ENCODE data around the gene CCL23.
A peak's percentile ranks its signal among the peaks of the same experiment; 100 is the strongest.
"Not testable (repeated sequence)": the region's sequence is repeated elsewhere in the genome, so short reads cannot be mapped to it uniquely, and the experiment has no call there.

Gene CCL23

DNA sequence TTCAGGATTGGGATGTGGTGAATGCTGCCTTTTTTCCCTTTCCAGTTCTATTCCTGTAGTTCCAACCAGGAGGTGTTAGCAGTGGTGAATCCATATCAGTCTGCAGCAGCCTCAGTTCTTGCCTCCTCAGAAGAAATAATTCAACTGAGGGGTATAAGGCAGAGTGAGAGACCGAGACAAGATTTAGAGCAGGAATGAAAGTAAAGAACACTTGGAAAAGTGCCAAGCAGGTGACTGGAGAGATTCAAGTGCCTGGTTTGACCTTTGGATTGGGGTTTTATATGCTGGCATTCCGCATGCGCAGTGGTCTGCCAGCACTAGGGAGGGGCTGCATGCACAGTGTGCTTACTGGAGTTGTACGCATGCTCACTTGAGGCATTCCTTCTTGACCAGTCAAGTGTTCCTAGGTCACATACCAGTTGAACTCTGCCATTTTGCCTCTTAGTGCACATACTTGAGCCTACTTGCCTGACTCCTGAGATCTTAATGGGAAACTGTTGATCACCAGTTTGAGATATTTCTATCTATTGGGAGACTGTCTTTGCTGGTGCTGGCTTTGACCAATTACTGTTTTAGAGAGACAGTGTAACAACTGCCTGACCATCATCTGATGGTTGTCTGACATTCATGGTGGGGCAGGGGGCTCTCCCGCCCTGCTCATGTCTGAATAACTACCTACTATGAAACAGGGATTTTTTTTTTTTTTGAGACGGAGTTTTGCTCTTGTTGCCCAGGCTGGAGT, 15.7 kb downstream of the CCL23 start:
- DNase-seq, result peak; percentile 80

- peak; percentile 32 for DNase-seq
Observed at GRCh38 chr17:36001110-36001771, 16.5 kb downstream of the CCL23 start, which contains the start of gene CCL15. Gene CCL15, minus strand, starts transcription at chr17:36001553. Its CDS starts 61 bp downstream, at chr17:36001492.

DNA sequence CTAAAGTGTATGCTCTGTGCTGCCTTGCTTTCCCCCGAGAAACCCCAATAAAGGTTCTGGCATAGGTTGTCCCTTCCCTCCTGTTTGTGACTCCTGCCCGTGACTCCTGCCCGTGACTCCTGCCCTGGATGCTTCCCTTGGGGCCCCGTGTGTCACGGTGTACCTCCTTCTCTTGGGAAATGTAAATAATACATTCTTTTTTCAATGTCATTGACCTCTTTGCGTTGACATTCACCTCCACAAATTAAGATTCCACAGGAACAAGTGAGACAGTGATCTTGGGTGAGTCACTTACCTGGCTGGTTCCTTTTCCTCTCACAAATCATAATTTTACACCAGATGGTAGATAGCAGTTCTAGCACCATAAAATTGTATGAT, 17.1 kb downstream of the CCL23 start:
- DNase-seq, result no peak

- DNase-seq, result no peak
Observed at GRCh38 chr17:35998756-35999155, 19.0 kb downstream of the CCL23 start.

DNA sequence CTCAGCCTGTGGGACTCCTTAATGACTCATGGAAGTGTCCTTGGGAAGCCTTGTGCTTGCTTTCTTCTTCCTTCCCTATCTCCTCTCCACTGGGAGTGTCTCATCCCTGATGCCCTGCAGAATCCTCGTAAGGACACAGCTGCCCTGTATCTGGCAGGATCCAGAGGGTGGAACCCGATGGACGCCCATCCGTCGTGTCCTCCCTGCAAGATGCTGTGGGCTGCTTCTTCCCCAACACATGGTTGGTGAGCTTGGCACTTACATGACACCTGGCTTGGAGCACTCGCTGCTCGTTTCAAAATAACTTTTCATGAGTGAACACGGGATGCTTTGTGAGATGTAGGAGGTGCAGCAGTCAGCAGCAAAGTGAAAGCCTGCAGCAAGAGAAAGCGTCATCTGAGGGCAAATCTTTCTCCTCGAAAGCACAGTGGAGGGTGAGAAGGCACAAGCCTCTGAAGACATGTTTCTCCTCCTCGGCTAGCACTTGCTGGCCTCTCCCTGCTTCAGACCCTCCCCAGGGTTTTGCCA, 19.7 kb downstream of the CCL23 start:
- no peak for DNase-seq

DNA sequence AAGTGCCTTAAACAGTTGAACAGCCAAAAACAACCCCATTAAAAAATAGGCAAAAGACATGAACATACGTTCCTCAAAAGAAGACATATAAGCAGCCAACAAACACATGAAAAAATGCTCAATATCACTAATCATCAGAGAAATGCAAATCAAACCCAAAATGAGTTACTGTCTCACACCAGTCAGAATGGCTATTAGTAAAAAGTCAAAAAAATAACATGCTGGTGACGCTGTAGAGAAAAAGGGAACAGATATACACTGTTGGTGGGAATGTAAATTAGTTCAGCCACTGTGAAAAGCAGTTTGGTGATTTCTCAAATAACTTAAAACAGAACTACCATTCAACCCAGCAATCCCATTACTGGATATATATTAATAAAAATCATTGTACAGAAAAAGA, 22.4 kb downstream of the CCL23 start:
- not testable (repeated sequence) for DNase-seq

DNA sequence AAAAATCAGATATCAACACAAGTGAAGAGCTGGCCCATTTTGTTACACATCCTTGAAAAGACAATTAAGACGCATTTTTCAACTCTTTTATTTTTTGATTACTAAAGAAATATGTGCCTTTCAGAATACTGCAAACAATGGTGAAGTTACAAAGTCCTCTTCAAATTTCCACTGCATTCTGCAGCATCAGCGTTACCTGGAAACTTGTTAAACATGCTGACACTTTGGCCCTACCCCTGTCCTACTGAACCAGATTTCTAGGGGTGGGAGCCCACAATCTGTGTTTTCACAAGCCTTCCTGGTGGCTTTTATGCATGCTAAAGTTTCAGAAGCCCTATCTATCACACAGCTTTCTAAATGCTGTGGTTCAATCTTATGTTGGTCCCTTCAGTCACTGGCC, 26.7 kb downstream of the CCL23 start:
- no peak for DNase-seq

GRCh38 chr17:35988164-35988563, 29.6 kb downstream of the CCL23 start:
- no peak for DNase-seq

DNA sequence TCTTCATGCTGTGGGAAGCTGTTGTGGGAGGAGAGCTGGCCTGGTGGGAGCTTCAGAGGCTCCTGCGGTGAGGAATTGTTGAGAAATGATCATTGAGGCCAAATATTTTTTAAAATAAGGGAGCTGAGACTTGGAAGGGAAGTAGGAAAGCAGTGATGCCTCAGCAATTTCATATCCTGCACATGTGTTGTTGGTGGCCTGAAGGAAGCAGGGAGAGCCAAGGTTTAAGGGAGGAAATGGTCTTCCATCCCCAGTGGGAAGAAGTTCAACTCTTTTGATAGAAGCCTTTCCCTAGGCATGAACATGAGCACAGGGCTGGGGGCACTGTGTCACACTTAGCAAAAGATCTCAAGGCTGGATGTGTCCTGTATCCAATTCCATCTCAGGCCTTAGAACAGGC, 31.1 kb downstream of the CCL23 start, which contains the start of gene CCL14:
CCL14 (minus strand) TSS at position 87 of the 400 bp plus-strand sequence; CDS start at position 7, 80 bp downstream.
- DNase-seq, result no peak

DNA sequence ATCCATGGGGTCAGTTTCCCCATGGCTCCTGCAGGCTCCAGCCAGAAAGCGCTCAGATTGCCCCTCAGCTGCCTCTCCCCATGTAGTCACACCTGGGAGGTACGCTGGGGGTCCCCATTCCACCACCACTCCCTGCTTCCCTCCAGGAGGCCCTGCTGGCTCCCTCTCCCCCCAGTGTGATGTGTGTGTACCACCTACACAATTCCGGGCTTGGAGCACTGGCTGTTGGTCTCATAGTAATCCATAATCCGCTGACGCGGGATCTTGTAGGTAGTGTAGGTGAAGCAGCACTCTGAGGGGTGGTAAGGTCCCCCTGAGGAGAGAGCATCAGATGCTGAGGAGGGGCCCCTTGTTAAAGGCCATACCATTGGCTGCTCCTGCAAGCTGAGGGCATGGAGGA, 33.6 kb downstream of the CCL23 start:
- DNase-seq, result no peak

DNA sequence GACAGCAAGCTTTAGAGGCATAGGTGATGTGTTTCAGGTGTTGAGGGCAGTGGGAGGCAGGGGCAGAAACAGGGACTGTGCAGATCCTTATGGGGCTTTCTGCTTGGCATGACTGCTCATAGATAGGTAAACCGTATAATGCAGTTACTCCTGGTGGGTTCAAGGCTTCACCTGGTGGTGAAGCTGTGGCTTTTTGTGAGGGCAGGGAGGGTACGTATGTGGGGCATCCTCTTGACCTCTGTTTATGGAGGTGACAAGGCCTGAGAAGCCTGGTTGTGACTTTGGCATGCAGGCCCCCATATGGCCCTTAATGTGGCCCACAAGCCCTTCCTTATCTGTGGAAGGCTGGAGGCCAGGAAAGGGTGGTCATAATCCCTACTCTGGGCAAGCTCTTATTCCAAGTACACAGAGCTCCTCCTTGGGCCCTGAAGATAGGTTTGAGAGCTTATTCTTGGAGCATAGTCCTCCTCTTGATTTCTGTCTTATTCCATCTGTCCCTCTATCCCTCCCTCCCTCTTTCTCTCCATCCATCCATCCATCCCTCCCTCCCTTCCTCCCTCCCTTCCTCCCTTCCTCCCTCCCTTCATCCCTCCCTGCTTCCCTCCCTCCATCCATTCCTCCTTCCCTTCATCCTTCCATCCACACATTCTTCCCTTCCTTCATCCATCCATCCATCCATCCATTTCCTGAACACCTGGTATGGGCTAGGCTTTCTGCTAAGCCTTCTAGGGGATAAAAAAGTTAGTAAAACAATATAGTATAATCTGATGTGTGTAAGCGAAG, 35.2 kb downstream of the CCL23 start:
- DNase-seq, result no peak

- no peak for DNase-seq
Observed at GRCh38 chr17:35981908-35982330, 35.9 kb downstream of the CCL23 start.

DNA sequence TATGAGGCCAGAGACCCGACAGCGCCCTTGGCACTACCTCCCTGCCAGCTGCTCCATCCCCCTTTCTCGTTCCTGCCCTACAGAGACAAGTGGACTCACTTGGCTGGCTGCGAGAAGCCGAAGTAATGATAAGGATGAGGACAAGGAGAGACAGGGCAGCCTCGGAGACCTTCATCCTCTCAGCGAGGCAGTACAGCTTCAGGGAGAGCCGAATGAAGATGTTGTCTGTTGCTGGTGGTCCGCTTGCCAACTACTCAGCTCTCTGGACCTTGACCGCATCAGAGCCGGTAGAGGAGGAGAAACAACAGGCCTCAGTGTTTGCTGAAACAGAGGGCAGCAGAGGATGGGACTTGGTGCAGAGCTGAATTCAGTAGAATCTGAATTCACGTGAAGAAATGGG, 36.5 kb downstream of the CCL23 start, which contains the start of gene CCL16:
CCL16 (minus strand) TSS at position 252 of the 400 bp plus-strand sequence; CDS start at position 175, 77 bp downstream.
- DNase-seq, result no peak

DNA sequence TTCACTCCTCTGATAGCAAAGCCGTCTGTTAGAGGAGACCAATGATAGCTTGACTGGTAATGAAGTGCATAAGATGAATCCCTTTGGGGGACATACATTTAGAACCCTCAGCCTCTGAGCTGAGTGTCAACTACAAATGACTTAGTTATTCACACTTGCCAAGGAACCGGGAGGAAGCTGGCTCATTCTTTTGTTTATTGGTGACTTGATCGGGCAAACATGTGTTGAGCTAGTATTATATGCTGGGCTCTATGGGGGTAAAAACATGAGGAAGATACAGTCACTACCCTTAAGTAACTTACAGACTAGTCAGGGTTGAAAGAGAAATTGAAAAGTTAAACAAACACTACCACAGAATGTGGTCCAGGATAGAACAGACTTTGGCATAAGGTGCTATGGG, 39.4 kb downstream of the CCL23 start:
- no peak for DNase-seq

DNA sequence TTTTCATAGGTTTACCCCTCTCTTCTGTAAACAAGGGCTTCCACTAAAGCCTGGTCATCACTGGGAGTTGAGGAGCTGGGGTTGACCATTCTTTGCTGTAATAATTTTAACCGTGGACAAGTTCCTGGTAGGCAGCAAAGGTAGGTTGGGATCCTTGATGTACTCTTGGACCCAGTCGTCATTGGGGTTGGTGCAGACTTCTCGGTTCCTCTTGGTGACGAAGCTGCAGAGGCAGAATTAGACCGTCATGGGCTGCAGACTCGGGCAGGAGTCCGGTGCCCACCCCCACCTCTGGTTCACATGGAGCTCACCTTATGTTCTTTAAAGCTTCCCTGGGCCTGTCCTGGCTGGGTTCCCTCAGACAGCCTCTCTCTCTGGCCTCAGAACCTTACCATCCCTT, 40.3 kb downstream of the CCL23 start:
- DNase-seq, result no peak

DNA sequence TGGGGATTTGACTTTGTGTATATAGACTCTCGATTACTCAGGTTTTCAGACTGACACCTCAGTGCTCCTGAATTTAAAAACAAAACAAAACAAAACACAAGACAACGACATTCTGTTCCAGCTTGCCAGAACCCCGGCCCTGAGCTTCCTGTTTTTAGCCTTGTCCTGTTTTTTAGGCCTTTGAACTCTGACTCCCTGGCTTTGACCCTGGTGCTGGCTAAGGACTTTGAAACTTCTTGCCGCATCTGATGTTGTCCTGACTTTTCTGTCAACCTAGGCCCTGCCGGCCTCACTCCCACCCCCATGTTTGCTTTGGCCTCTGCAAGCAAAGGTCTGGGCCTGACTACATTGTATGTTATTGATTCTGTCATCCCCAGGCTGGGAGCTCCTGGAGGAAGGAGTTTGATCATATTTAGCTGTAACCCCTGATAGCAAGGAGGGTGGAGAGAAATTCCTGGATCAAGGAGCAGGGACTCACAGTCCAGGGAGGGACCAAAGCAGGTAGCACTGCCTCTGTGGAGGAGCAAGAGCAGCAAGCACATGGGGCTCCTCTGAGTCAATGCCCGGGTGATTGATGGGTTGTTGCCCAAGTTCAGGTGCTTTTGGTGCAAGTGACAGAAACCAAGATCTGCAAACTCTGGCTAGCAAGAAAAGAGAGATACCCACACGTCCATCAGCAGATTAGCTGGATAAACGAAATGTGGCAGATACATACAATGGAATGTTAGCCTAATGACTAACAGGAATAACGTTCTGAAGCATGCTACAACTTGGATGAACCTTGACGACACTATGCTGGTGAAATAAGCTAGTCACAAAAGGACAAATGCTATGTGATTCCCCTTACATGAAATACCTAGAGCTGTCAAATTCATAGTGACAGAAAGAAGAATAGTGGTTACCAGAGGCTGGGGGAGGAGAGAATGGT, 44.2 kb downstream of the CCL23 start:
- no peak for DNase-seq

DNA sequence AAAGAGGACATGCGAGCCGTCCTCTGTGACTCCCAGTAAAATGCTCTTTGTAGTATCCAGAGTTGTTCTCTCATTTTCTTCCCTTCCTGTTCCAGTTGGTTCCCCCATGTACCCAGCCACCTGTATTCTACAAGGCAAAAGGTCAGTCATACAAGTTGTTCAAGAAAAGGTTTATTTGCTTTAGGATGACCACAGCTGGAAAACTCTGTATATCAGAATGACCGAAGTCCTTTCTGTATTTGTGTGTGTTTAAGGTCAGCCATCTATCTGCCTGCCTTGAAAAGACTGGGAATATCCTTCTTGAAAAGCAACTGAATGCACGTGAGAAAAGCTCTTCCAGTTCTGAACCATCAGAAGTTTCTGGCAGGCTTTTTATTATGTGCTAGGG, 44.8 kb downstream of the CCL23 start:
- DNase-seq, result no peak

GRCh38 chr17:35972535-35972934, 45.2 kb downstream of the CCL23 start:
- DNase-seq, result no peak

GRCh38 chr17:35972066-35972465, 45.7 kb downstream of the CCL23 start:
- DNase-seq, result no peak

- peak; percentile 81 for DNase-seq
Observed at GRCh38 chr17:35969558-35970380, 48.0 kb downstream of the CCL23 start.

DNA sequence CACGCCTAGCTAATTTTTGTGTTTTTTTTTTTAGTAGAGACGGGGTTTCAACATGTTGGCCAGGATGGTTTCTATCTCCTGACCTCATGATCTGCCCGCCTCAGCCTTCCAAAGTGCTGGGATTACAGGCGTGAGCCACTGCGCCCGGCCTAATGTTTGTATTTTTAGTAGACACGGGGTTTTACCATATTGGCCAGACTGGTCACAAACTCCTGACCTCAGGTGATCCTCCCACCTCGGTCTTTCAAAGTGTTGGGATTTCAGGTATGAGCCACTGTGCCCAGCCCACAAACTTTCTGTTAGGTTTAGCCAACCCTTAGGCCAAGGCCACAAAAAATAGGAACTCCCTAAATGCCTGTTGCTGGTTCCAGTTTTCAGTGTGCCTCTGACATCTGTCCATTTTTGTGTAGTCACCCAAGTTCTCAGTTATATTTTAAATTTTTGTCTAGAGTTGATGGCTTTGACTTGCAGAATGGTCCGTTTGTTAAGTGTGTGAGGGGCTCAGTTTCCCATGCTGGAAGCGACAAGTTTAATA, 49.2 kb downstream of the CCL23 start:
- no peak for DNase-seq
